ENCODE measurements around the gene NAGS.

NAGS gene

GRCh38 chr17:44006598-44007345, 2.4 kb downstream of the NAGS start (continued):
- TF ChIP-seq PATZ1 (tag by site-specific recombination; IDR thresholded peaks at IDR 0.05) (peak; percentile 98), ZNF777 (tag by site-specific recombination; IDR thresholded peaks at IDR 0.05; ENCODE audit: borderline replicate concordance) (no peak; the same call in 1 of the 2 replicates), ZNF433 (tag by site-specific recombination; IDR thresholded peaks at IDR 0.05; ENCODE audit: low read depth) (no peak), HOXA7 (CRISPR knock-in tag; IDR thresholded peaks at IDR 0.05; ENCODE audit: borderline replicate concordance) (no peak), ZSCAN5A (tag by site-specific recombination; IDR thresholded peaks at IDR 0.05) (no peak), YY1 (tag by site-specific recombination; IDR thresholded peaks at IDR 0.05) (peak; percentile 58; the same call in 1 of the 2 replicates), ZNF660 (tag by site-specific recombination; IDR thresholded peaks at IDR 0.05) (no peak; the same call in 1 of the 2 replicates), ZNF426 (tag by site-specific recombination; IDR thresholded peaks at IDR 0.05) (no peak), ZNF692 (tag by site-specific recombination; IDR thresholded peaks at IDR 0.05) (no peak), ZNF211 (tag by site-specific recombination; IDR thresholded peaks at IDR 0.05; ENCODE audit: low read depth) (no peak), KLF8 (tag by site-specific recombination; IDR thresholded peaks at IDR 0.05) (peak; percentile 92), YY2 (tag by site-specific recombination; IDR thresholded peaks at IDR 0.05) (no peak), OSR2 (tag by site-specific recombination; IDR thresholded peaks at IDR 0.05) (peak; percentile 98), ZNF324 (tag by site-specific recombination; IDR thresholded peaks at IDR 0.05) (no peak; the same call in 1 of the 2 replicates), ZBTB8A (tag by site-specific recombination; IDR thresholded peaks at IDR 0.05) (0 out of 2 replicates have a peak, but pooled peaks have one; percentile 20), ZNF155 (tag by site-specific recombination; IDR thresholded peaks at IDR 0.05) (no peak), ZNF302 (tag by site-specific recombination; IDR thresholded peaks at IDR 0.05; ENCODE audit: low read depth) (no peak), ZNF175 (tag by site-specific recombination; IDR thresholded peaks at IDR 0.05) (no peak), HOXD13 (CRISPR knock-in tag; IDR thresholded peaks at IDR 0.05; ENCODE audit: borderline replicate concordance) (no peak), ZNF530 (tag by site-specific recombination; IDR thresholded peaks at IDR 0.05; ENCODE audit: low read depth) (no peak), ZNF366 (tag by site-specific recombination; conservative IDR thresholded peaks at IDR 0.05) (no peak), ZNF830 (tag by site-specific recombination; IDR thresholded peaks at IDR 0.05; ENCODE audit: low read depth) (no peak), ZNF114 (tag by site-specific recombination; IDR thresholded peaks at IDR 0.05) (no peak), ZNF707 (tag by site-specific recombination; IDR thresholded peaks at IDR 0.05) (no peak), ZNF585B (tag by site-specific recombination; IDR thresholded peaks at IDR 0.05) (no peak), ZIC2 (tag by site-specific recombination; IDR thresholded peaks at IDR 0.05) (peak; percentile 55; the same call in 1 of the 2 replicates), ZNF280C (tag by site-specific recombination; IDR thresholded peaks at IDR 0.05) (no peak), FEZF1 (tag by site-specific recombination; IDR thresholded peaks at IDR 0.05) (no peak), ZNF2 (tag by site-specific recombination; IDR thresholded peaks at IDR 0.05) (no peak), ZNF621 (tag by site-specific recombination; IDR thresholded peaks at IDR 0.05) (no peak), ZNF76 (tag by site-specific recombination; IDR thresholded peaks at IDR 0.05; ENCODE audit: borderline replicate concordance, low read depth) (no peak), ZNF362 (tag by site-specific recombination; IDR thresholded peaks at IDR 0.05) (no peak), GLI4 (tag by site-specific recombination; IDR thresholded peaks at IDR 0.05) (no peak), ZNF221 (tag by site-specific recombination; IDR thresholded peaks at IDR 0.05; ENCODE audit: borderline replicate concordance) (no peak)

Measured in HEK293 (cell line).